Suprapubic skin (tissue), 4 donors: ENCODE data around the gene CD6. TPM values are rescaled to one million over a fixed set of nuclear protein-coding genes. Genes with fewer than 3 reads are reported as not detected.

ENCODE experiments used
- DNase-seq, 2 donors: peaks; one replicate each; pipeline ENCODE4 v3.0.0-alpha.2; 2019; ENCODE audit warnings: low spot score in 2 of 2
- H3K27ac ChIP-seq: fragments of 200-600 bp; sonication (generic); one replicate; pipeline ENCODE4 v1.5.1; 2019
- H3K27me3 ChIP-seq: fragments of 200-600 bp; sonication (generic); one replicate; pipeline ENCODE4 v1.5.1; 2019
- H3K36me3 ChIP-seq: fragments of 200-600 bp; sonication (generic); one replicate; pipeline ENCODE4 v1.5.1; 2019
- H3K4me1 ChIP-seq: fragments of 200-600 bp; sonication (generic); one replicate; pipeline ENCODE4 v1.5.1; 2019
- H3K4me3 ChIP-seq: fragments of 200-600 bp; sonication (generic); one replicate; pipeline ENCODE4 v1.5.1; 2019; ENCODE audit warnings: mild to moderate bottlenecking
- H3K9me3 ChIP-seq: fragments of 200-600 bp; sonication (generic); one replicate; pipeline ENCODE4 v1.5.1; 2019
- EP300 ChIP-seq: sonication (generic); formaldehyde crosslinking; IDR thresholded peaks from one replicate; pipeline ENCODE4 v1.6.1; 2017; ENCODE audit warnings: antibody characterized with exemption
- POLR2A ChIP-seq, 2 donors: fragments of 450-650 bp; IDR thresholded peaks; one replicate each; pipeline ENCODE4 v1.6.1; 2017; ENCODE audit warnings: antibody characterized with exemption in 2 of 2, mild to moderate bottlenecking in 2 of 2, moderate library complexity in 2 of 2
- POLR2AphosphoS5 ChIP-seq, 3 donors: sonication (generic); formaldehyde crosslinking; IDR thresholded peaks; one replicate each; pipeline ENCODE4 v1.6.1; 2017; ENCODE audit warnings: antibody characterized with exemption in 3 of 3
- WGBS: methylation state at CpG from one replicate; pipeline ENCODE4 v1.1.5; 2018; 5-methylcytosine and 5-hydroxymethylcytosine counted together
- total RNA-seq, 4 donors: library from RNA; depleted of rRNA; stranded (reverse); fragments of >200 nt; gene quantifications; one replicate each; pipeline ENCODE4 v1.1.0, GENCODE V29; 2016
- TF ChIP-seq, protein P1 (sequence below), 2 donors: fragments of 200-600 bp in 1 of 2; fragments of 450-650 bp in 1 of 2; sonication (generic) in 1 of 2; IDR thresholded peaks; one replicate each; pipeline ENCODE4 v1.5.1; 2016 to 2019; ENCODE audit warnings: antibody characterized with exemption in 2 of 2, mild to moderate bottlenecking in 1 of 2, moderate library complexity in 1 of 2

Gene CD6
- total RNA-seq, 4 donors from 2014 or later, result 0.15 to 1.7 (median 1.2) TPM

DNA sequence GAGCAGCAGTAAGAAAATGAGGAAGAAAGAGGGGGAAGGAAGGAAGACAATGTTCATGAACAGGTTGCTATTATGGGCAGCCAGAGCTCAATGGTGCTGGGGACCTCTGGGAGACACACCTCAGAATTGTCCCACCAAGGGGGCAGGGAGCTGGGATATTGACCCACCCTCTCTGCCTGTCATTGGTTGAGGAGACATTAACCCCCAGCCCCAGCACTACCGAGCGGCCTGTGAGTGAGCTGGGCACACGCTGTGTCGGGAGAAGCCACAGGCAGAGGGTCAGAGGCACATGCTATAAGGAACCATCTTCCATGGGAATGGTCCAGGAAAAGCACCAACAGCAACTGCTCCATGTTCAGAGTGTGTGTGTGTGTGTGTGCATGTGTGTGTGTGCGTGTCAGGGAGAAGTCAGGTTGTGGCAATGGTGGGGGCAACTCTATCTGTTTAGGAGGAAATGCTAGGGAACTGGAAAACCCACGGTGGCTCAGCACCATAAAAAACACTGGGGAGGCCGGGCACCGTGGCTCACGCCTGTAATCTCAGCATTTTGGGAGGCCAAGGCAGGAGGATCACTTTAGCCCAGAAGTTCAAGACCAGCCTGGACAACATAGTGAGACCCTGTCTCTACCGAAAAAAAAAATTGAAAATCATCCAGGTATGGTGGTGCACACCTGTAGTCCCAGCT is 49.2 kb downstream of the CD6 start:
- H3K27me3 ChIP-seq, result peaks cover 24% of the 10 kb centered on the region
- WGBS, result 94% methylated on average over 10 of the region's 10 CpGs
- no peak for TF ChIP-seq POLR2A (IDR thresholded peaks at IDR 0.05)
- TF ChIP-seq, protein P1, sequence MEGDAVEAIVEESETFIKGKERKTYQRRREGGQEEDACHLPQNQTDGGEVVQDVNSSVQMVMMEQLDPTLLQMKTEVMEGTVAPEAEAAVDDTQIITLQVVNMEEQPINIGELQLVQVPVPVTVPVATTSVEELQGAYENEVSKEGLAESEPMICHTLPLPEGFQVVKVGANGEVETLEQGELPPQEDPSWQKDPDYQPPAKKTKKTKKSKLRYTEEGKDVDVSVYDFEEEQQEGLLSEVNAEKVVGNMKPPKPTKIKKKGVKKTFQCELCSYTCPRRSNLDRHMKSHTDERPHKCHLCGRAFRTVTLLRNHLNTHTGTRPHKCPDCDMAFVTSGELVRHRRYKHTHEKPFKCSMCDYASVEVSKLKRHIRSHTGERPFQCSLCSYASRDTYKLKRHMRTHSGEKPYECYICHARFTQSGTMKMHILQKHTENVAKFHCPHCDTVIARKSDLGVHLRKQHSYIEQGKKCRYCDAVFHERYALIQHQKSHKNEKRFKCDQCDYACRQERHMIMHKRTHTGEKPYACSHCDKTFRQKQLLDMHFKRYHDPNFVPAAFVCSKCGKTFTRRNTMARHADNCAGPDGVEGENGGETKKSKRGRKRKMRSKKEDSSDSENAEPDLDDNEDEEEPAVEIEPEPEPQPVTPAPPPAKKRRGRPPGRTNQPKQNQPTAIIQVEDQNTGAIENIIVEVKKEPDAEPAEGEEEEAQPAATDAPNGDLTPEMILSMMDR (IDR thresholded peaks at IDR 0.05), result no peak

DNA sequence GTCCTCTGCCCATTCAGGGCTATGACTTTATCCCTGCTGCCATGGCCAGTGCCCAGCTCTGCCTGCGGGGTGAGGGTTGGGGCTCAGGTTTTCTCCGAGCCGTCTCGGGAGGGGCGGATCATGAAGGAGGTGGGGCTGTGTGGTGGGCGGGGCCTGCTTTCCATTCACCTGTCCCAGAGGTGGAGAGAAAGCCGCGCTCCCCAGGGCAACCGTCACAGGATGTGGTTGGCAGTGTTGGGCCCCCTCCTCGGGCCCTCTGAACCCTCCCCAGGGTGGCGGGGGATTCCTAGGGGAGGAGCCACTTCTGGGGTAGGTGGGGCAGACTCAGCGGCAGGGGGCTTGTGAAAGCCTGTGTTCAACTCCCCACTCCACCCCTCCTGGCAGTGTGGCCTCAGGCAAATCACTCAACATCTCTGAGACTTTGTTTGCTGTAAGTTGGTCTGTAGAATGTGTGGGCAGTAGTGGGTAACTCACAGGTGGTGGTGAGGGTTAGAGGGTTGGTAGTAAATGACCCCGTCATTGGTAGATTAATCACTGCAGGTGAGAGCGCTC is 50.3 kb downstream of the CD6 start:
- H3K4me3 ChIP-seq, result no peak overlapping the region
- H3K27me3 ChIP-seq, result peaks cover 24% of the 10 kb centered on the region
- whole genome bisulfite sequencing, result 30% methylated on average over 5 of the region's 14 CpGs
- H3K27ac ChIP-seq, result no peak overlapping the region
- peak in 1 of 2 donors; percentile 70 for DNase-seq
- H3K4me1 ChIP-seq, result peaks cover 15% of the 10 kb centered on the region
- no peaks in the 10 kb centered on the region for H3K36me3 ChIP-seq
- H3K9me3 ChIP-seq, result no peaks in the 10 kb centered on the region
- TF ChIP-seq POLR2A (IDR thresholded peaks at IDR 0.05) (no peak), EP300 (no peak), POLR2AphosphoS5 (IDR thresholded peaks at IDR 0.05) (no peak)
- TF ChIP-seq, protein P1 (IDR thresholded peaks at IDR 0.05), result no peak

More for the DNA sequence above, 49.2 kb downstream of the CD6 start:
- H3K4me3 ChIP-seq, result no peak overlapping the region
- H3K9me3 ChIP-seq, result no peaks in the 10 kb centered on the region
- no peaks in the 10 kb centered on the region for H3K36me3 ChIP-seq
- H3K27ac ChIP-seq, result no peak overlapping the region
- no peak for DNase-seq
- H3K4me1 ChIP-seq, result peaks cover 11% of the 10 kb centered on the region

GRCh38 chr11:61022311-61023085 is 51.0 kb downstream of the CD6 start:
- TF ChIP-seq POLR2AphosphoS5 (IDR thresholded peaks at IDR 0.05), result no peak
- no peak for TF ChIP-seq EP300
- no peak for TF ChIP-seq POLR2A (IDR thresholded peaks at IDR 0.05)
- TF ChIP-seq, protein P1 (IDR thresholded peaks at IDR 0.05), result no peak
- 50% methylated on average over 10 of the region's 10 CpGs for WGBS
- H3K4me3 ChIP-seq, result no peak overlapping the region
- peaks cover 15% of the 10 kb centered on the region for H3K4me1 ChIP-seq
- peaks cover 24% of the 10 kb centered on the region for H3K27me3 ChIP-seq
- DNase-seq, result no peak
- H3K36me3 ChIP-seq, result no peaks in the 10 kb centered on the region
- H3K27ac ChIP-seq, result no peak overlapping the region
- H3K9me3 ChIP-seq, result no peaks in the 10 kb centered on the region

DNA sequence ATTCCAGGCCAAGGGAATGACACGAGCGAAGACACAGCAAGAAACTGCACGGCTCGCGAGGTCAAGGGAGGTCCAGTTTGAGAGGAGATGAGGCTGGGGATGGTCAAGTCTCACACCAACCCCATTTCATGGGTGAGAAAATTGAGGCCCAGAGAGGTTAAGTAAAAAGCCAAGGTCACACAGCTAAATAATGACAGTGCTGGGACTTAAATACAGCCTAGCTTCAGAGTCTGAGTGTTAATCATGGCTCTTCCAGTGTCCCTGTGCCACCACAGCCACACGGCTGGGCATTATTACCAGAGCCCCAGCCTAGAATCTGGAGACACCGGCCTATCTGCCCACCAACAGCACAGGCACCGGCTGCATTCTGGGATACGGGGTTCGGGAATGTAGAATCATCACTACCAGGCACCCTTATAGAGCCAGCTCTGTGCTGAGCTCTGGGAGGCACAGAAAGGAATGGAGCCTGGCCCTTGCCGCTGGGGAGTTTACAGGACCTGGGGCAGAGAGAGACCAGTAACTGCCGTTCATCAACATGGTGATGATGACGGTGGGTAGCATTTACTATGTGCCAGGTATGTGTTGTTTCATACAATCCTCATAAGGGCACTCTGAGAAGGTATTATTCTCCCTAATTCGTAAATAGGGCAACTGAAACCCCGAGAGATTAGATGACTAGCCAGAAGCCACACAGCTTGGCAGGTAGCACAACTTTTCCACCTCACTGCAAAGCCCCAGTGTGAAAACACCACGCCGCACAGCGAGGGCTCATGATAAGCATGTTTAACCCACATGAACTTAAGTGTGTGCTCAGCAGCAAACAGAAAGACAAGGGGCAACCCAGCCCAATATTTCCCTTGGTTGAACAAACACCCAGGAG is 51.8 kb downstream of the CD6 start:
- DNase-seq, result no peak
- H3K36me3 ChIP-seq, result no peaks in the 10 kb centered on the region
- H3K9me3 ChIP-seq, result no peaks in the 10 kb centered on the region
- no peak overlapping the region for H3K27ac ChIP-seq
- H3K4me3 ChIP-seq, result no peak overlapping the region
- H3K27me3 ChIP-seq, result peaks cover 24% of the 10 kb centered on the region
- TF ChIP-seq, protein P1 (IDR thresholded peaks at IDR 0.05), result no peak
- no peak for TF ChIP-seq EP300
- WGBS, result 82% methylated on average over 11 of the region's 18 CpGs
- H3K4me1 ChIP-seq, result peaks cover 15% of the 10 kb centered on the region
